Lung (tissue), 12 donors: ENCODE data around the gene CLEC20A. TPM values are rescaled to one million over a fixed set of nuclear protein-coding genes. Genes with fewer than 3 reads are reported as not detected.

Experiments used
- ATAC-seq: fragments of 200-7000 bp; cut with Tn5 transposase; one replicate; pipeline ENCODE4 v1.9.1; 2020; ENCODE audit warnings: moderate number of reproducible peaks; ENCODE audit not compliant: insufficient read depth, low FRiP score
- DNase-seq, 3 donors: peaks; one replicate each; pipeline ENCODE4 v3.0.0-alpha.2; 2013 to 2017
- H3K27ac ChIP-seq, 2 donors: one replicate each; pipeline ENCODE4 v1.5.1; 2013; ENCODE audit warnings: mild to moderate bottlenecking in 2 of 2, moderate library complexity in 2 of 2, control low read depth in 1 of 2, inconsistent platforms in 1 of 2, low read depth in 1 of 2, low read length in 1 of 2
- H3K27me3 ChIP-seq, 3 donors: one replicate each; pipeline ENCODE4 v1.5.1; 2013; ENCODE audit warnings: low read length in 2 of 3; ENCODE audit not compliant: control insufficient read depth in 3 of 3, insufficient read depth in 3 of 3
- H3K36me3 ChIP-seq, 4 donors: one replicate each; pipeline ENCODE4 v1.5.1; 2013; ENCODE audit warnings: low read length in 4 of 4, mild to moderate bottlenecking in 1 of 4, moderate library complexity in 1 of 4; ENCODE audit not compliant: control insufficient read depth in 4 of 4, insufficient read depth in 4 of 4
- H3K4me1 ChIP-seq, 5 donors: one replicate each; pipeline ENCODE4 v1.5.1; 2013; ENCODE audit warnings: low read length in 5 of 5, mild to moderate bottlenecking in 2 of 5, moderate library complexity in 1 of 5; ENCODE audit not compliant: control insufficient read depth in 5 of 5, insufficient read depth in 5 of 5
- H3K4me3 ChIP-seq: one replicate; pipeline ENCODE4 v1.5.1; 2013; ENCODE audit warnings: mild to moderate bottlenecking, control low read depth, moderate library complexity
- H3K9ac ChIP-seq, 2 donors: one replicate each; pipeline ENCODE4 v1.5.1; 2013; ENCODE audit warnings: low read length in 2 of 2, control low read depth in 1 of 2; ENCODE audit not compliant: insufficient read depth in 1 of 2
- H3K9me3 ChIP-seq, 4 donors: one replicate each; pipeline ENCODE4 v1.5.1; 2013; ENCODE audit warnings: low read length in 3 of 4, mild to moderate bottlenecking in 1 of 4, moderate library complexity in 1 of 4; ENCODE audit not compliant: control insufficient read depth in 4 of 4, insufficient read depth in 3 of 4
- WGBS, 2 donors: extraction: QIAGEN DNeasy Blood & Tissue Kit; methylation state at CpG; one replicate each; pipeline ENCODE4 v1.1.7; 2013; 5-methylcytosine and 5-hydroxymethylcytosine counted together
- polyA plus RNA-seq, 2 donors: library from polyadenylated mRNA; stranded (reverse); fragments of 200-250 nt; gene quantifications; one replicate each; pipeline ENCODE4 v1.2.1, GENCODE V29; 2013
- total RNA-seq, 2 donors: library from RNA; depleted of rRNA in 1 of 2; stranded (reverse); fragments of >200 nt in 1 of 2; gene quantifications; one replicate each; pipeline ENCODE4 v1.2.1, GENCODE V29; 2014 to 2021
- TF ChIP-seq, protein P1 (sequence below): IDR thresholded peaks from 2 replicates; pipeline ENCODE4 v1.5.1; 2012; ENCODE audit warnings: mild to moderate bottlenecking; ENCODE audit errors: control extremely low read depth, extremely low read depth
- donor health status: control.
- donor health status: control.
- donor health status: Bipolar disorder and iron deficiency.
- donor health status: healthy.
- donor health status: DM: yes; HTN: yes; CAD: no.

CLEC20A gene
- total and polyA plus RNA-seq, 4 donors = 0.14 TPM; not detected in 3

DNA sequence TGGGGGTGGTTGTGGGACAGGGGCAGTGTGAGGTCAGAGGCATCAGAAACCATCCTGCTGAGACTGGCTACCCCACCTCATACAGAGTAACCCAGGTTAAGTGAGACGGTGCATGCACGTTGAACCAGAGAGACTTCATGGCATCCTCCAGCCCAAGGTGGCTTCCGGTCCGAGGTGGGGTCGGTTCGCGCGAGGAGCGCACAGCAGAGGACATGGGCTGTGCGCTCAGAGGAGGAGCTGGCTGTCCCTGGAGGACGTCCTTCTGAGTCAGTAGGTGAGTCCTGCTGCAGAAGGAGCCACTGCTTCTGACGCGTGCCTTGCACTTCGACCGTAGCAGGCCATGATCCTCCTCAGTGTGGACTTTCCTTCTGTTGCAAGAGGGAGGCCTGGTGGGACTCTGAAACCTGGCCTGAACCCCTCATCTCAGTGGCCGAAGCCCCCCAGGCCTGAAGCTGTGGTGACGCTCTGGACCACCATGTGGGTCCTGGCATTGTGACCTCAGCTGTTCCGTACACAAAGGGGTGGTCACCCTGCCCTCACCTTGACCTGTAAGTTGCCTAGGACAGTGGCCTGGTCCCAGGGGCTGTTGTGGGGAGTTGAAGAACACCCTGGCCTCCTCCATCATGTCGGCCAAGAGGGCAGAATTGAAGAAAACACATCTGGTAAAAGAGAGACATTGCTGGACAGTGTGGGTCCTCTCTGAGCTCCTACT is 16.0 kb upstream of the CLEC20A start, which contains the start of gene TEX35:
TSS of gene TEX35 (plus strand) at position 544 of the 712 bp plus-strand sequence. CDS start at position 624, 80 bp downstream.
- 96% methylated on average over 19 of the region's 19 CpGs for WGBS, 2 donors
- no peak within 1 kb of the TSS for H3K27ac ChIP-seq
- TF ChIP-seq, protein P1, sequence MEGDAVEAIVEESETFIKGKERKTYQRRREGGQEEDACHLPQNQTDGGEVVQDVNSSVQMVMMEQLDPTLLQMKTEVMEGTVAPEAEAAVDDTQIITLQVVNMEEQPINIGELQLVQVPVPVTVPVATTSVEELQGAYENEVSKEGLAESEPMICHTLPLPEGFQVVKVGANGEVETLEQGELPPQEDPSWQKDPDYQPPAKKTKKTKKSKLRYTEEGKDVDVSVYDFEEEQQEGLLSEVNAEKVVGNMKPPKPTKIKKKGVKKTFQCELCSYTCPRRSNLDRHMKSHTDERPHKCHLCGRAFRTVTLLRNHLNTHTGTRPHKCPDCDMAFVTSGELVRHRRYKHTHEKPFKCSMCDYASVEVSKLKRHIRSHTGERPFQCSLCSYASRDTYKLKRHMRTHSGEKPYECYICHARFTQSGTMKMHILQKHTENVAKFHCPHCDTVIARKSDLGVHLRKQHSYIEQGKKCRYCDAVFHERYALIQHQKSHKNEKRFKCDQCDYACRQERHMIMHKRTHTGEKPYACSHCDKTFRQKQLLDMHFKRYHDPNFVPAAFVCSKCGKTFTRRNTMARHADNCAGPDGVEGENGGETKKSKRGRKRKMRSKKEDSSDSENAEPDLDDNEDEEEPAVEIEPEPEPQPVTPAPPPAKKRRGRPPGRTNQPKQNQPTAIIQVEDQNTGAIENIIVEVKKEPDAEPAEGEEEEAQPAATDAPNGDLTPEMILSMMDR = no peak

DNA sequence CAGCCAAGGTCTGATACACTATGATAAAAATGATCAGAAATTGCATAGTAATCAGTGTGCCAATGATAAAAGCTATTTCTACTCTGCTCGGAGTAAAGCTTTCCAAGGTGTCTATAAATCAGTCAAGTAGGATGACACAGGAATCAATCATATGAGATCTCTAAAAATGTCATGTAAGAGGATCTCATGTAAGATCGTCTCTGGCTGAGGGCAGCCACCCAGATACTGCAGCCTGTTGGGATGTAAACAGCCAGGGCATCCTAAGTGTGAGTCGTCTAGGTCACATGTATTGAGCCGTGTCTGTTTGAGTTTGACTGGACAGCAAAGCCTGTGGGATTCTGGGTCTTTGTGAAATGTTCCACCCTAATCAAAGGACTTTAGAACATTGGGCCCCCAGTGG is 13.4 kb upstream of the CLEC20A start:
- TF ChIP-seq, protein P1 = no peak

More for the DNA sequence above, 16.0 kb upstream of the CLEC20A start, which contains the start of gene TEX35:
- H3K4me3 ChIP-seq = no peak within 1 kb of the TSS
- H3K27me3 ChIP-seq = no peaks in the 10 kb centered on the region
- H3K36me3 ChIP-seq = no peaks in the 10 kb centered on the region
- H3K4me1 ChIP-seq = peaks cover 0 to 13% (median 3%) of the 10 kb centered on the region in 5 donors
- DNase-seq = no peak
- no peak within 1 kb of the TSS for H3K9ac ChIP-seq
- H3K9me3 ChIP-seq = no peaks in the 10 kb centered on the region
- ATAC-seq = no peak

DNA sequence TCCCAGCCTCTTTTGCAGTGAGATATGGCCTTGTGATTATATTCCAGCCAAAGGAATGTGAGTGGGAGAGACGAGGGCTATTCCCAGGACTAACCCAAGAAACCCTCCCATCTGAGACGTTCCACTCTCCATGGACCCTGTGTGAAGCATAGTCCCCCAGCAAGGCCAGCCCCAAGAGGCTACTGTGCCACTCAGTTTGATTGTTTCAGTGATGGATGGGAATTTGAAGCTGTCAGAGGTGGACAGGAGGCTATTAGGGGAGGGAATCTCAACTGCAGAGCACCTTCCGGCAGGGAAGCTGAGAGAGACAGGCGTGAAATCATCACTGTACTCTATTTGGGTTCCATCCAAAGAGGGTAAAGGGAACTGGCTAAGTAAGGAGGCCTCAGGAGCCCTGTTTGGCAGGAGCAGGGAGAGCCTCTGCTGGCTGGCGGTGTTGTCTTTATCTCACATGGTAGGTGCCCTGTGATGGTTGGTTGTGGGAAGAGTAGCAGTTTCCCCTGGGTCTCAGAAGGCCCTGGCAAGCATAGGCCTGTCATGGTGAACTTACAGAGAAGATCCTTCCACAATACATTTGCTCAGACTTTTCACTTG is 12.7 kb upstream of the CLEC20A start:
- WGBS, 2 donors = 88 to 90% methylated on average over 5 of the region's 5 CpGs

More for the DNA sequence above, 13.4 kb upstream of the CLEC20A start:
- H3K9ac ChIP-seq = no peak overlapping the region
- no peaks in the 10 kb centered on the region for H3K36me3 ChIP-seq
- DNase-seq (no peak), ATAC-seq (no peak)
- no peak overlapping the region for H3K27ac ChIP-seq
- 90 to 94% methylated on average over 4 of the region's 4 CpGs for WGBS, 2 donors
- H3K9me3 ChIP-seq = no peaks in the 10 kb centered on the region
- H3K4me3 ChIP-seq = no peak overlapping the region
- H3K4me1 ChIP-seq = peaks cover 0 to 13% (median 3%) of the 10 kb centered on the region in 5 donors
- no peaks in the 10 kb centered on the region for H3K27me3 ChIP-seq

More for the DNA sequence above, 12.7 kb upstream of the CLEC20A start:
- DNase-seq = no peak
- Histone ChIP-seq H3K27me3 (no peaks in the 10 kb centered on the region), H3K9me3 (no peaks in the 10 kb centered on the region), H3K9ac (no peak overlapping the region), H3K4me1 (peaks cover 0 to 13% (median 3%) of the 10 kb centered on the region in 5 donors), H3K27ac (no peak overlapping the region), H3K36me3 (no peaks in the 10 kb centered on the region), H3K4me3 (no peak overlapping the region)
- TF ChIP-seq, protein P1 = no peak
- ATAC-seq = no peak
